Fibroblast of skin of right biceps (primary cell): ENCODE results near the gene ZYG11A.
"Not testable (repeated sequence)": the region's sequence is repeated elsewhere in the genome, so short reads cannot be mapped to it uniquely, and the experiment has no call there.

Source experiments
- DNase-seq: peaks from one replicate; pipeline ENCODE4 v3.0.0-alpha.2; 2013

Gene ZYG11A

GRCh38 chr1:52842643-52843310 lies at the start of gene ZYG11A:
Gene ZYG11A, plus strand, starts transcription at chr1:52842760. Its CDS starts 124 bp downstream, at chr1:52842884.
- peak; percentile 81 for DNase-seq

GRCh38 chr1:52793717-52794116 lies 48.8 kb upstream of the ZYG11A start:
- DNase-seq: not testable (repeated sequence)

GRCh38 chr1:52795464-52795863 lies 47.1 kb upstream of the ZYG11A start:
- no peak for DNase-seq

GRCh38 chr1:52798331-52798730 lies 44.2 kb upstream of the ZYG11A start:
- no peak for DNase-seq

GRCh38 chr1:52801011-52801410 lies 41.5 kb upstream of the ZYG11A start:
- no peak for DNase-seq

- not testable (repeated sequence) for DNase-seq
Measured at GRCh38 chr1:52804083-52804482, 38.5 kb upstream of the ZYG11A start.

GRCh38 chr1:52814465-52814864 lies 28.1 kb upstream of the ZYG11A start:
- DNase-seq: peak; percentile 26

- DNase-seq: not testable (repeated sequence)
Measured at GRCh38 chr1:52820830-52821229, 21.7 kb upstream of the ZYG11A start.

GRCh38 chr1:52825868-52826267 lies 16.7 kb upstream of the ZYG11A start:
- DNase-seq: peak; percentile 3

GRCh38 chr1:52834798-52835197 lies 7.8 kb upstream of the ZYG11A start:
- no peak for DNase-seq

- DNase-seq: no peak
Measured at GRCh38 chr1:52836035-52836434, 6.5 kb upstream of the ZYG11A start.

GRCh38 chr1:52839175-52839574 lies 3.4 kb upstream of the ZYG11A start:
- DNase-seq: not testable (repeated sequence)

- not testable (repeated sequence) for DNase-seq
Measured at GRCh38 chr1:52845119-52845518, 2.6 kb downstream of the ZYG11A start.

GRCh38 chr1:52848423-52848822 lies 5.9 kb downstream of the ZYG11A start:
- no peak for DNase-seq

GRCh38 chr1:52850951-52851350 lies 8.4 kb downstream of the ZYG11A start:
- no peak for DNase-seq

- no peak for DNase-seq
Measured at GRCh38 chr1:52852854-52853253, 10.3 kb downstream of the ZYG11A start.

GRCh38 chr1:52855584-52855983 lies 13.0 kb downstream of the ZYG11A start:
- no peak for DNase-seq

GRCh38 chr1:52856026-52856425 lies 13.5 kb downstream of the ZYG11A start:
- no peak for DNase-seq

GRCh38 chr1:52857443-52857842 lies 14.9 kb downstream of the ZYG11A start:
- no peak for DNase-seq

GRCh38 chr1:52862666-52863458 lies 20.3 kb downstream of the ZYG11A start:
- no peak for DNase-seq

- no peak for DNase-seq
Measured at GRCh38 chr1:52867087-52867863, 24.7 kb downstream of the ZYG11A start.

GRCh38 chr1:52869727-52870126 lies 27.2 kb downstream of the ZYG11A start:
- not testable (repeated sequence) for DNase-seq

GRCh38 chr1:52876843-52877242 lies 34.3 kb downstream of the ZYG11A start:
- DNase-seq: no peak

- DNase-seq: no peak
Measured at GRCh38 chr1:52877554-52877953, 35.0 kb downstream of the ZYG11A start.
